Neutrophil (primary cell): ENCODE data around the gene MN1.

Experiments used
- H3K27ac ChIP-seq: fragments of 200-600 bp; sonication (generic); 2 replicates; pipeline ENCODE4 v1.5.1; 2016; ENCODE audit warnings: mild to moderate bottlenecking, moderate library complexity
- H3K27me3 ChIP-seq: fragments of 200-600 bp; sonication (generic); 2 replicates; pipeline ENCODE4 v1.6.0; 2016; ENCODE audit warnings: mild to moderate bottlenecking
- H3K36me3 ChIP-seq: fragments of 200-600 bp; sonication (generic); 2 replicates; pipeline ENCODE4 v1.5.1; 2017
- H3K4me1 ChIP-seq, 2 experiments: fragments of 200-600 bp in 1 of 2; sonication (generic) in 1 of 2; 1 replicate in 1 of 2; 2 replicates in 1 of 2; pipeline versions ENCODE4 v1.5.1 to v1.6.1; 2013 to 2016; ENCODE audit warnings: low read depth in 1 of 2, low read length in 1 of 2, mild to moderate bottlenecking in 1 of 2, moderate library complexity in 1 of 2; ENCODE audit not compliant: control insufficient read depth in 1 of 2, insufficient read depth in 1 of 2
- H3K4me3 ChIP-seq, 2 experiments: fragments of 200-600 bp in 1 of 2; sonication (generic) in 1 of 2; 1 replicate in 1 of 2; 2 replicates in 1 of 2; pipeline ENCODE4 v1.5.1; 2013 to 2016; ENCODE audit warnings: low read depth in 1 of 2, low read length in 1 of 2, mild to moderate bottlenecking in 1 of 2, moderate library complexity in 1 of 2
- H3K9me3 ChIP-seq: fragments of 200-600 bp; sonication (generic); 2 replicates; pipeline ENCODE4 v1.5.1; 2016
- TF ChIP-seq, protein P1 (sequence below): fragments of 200-600 bp; sonication (generic); IDR thresholded peaks from 2 replicates; pipeline ENCODE4 v1.5.1; 2016; ENCODE audit warnings: antibody characterized with exemption

The MN1 gene

DNA sequence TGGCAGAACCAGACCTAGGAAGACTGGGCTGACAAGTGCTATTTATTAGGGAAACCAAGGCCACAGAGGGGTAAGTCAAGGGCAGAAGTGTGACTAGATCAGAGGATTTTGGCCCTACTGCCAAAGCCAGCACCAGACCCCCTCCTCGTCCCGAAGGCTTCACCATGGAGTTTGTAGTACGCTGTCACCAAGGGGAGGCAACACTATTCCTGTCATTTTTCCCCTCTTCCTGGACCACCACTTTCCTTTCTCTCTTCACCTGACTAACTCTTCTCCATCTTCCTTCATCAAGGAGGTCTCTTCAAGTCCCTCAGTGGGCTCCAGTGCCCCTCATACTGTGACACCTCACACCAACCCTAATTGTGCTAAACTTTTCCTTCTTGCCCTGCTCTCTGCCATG, 34.9 kb downstream of the MN1 start:
- H3K4me1 ChIP-seq: no peaks in the 10 kb centered on the region
- no peaks in the 10 kb centered on the region for H3K36me3 ChIP-seq
- no peak overlapping the region for H3K27ac ChIP-seq
- no peak overlapping the region for H3K4me3 ChIP-seq
- H3K9me3 ChIP-seq: no peaks in the 10 kb centered on the region
- H3K27me3 ChIP-seq: no peaks in the 10 kb centered on the region
- TF ChIP-seq, protein P1, sequence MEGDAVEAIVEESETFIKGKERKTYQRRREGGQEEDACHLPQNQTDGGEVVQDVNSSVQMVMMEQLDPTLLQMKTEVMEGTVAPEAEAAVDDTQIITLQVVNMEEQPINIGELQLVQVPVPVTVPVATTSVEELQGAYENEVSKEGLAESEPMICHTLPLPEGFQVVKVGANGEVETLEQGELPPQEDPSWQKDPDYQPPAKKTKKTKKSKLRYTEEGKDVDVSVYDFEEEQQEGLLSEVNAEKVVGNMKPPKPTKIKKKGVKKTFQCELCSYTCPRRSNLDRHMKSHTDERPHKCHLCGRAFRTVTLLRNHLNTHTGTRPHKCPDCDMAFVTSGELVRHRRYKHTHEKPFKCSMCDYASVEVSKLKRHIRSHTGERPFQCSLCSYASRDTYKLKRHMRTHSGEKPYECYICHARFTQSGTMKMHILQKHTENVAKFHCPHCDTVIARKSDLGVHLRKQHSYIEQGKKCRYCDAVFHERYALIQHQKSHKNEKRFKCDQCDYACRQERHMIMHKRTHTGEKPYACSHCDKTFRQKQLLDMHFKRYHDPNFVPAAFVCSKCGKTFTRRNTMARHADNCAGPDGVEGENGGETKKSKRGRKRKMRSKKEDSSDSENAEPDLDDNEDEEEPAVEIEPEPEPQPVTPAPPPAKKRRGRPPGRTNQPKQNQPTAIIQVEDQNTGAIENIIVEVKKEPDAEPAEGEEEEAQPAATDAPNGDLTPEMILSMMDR: no peak

- H3K36me3 ChIP-seq: no peaks in the 10 kb centered on the region
- TF ChIP-seq, protein P1: no peak
Observed at GRCh38 chr22:27765706-27766291, 35.8 kb downstream of the MN1 start.

DNA sequence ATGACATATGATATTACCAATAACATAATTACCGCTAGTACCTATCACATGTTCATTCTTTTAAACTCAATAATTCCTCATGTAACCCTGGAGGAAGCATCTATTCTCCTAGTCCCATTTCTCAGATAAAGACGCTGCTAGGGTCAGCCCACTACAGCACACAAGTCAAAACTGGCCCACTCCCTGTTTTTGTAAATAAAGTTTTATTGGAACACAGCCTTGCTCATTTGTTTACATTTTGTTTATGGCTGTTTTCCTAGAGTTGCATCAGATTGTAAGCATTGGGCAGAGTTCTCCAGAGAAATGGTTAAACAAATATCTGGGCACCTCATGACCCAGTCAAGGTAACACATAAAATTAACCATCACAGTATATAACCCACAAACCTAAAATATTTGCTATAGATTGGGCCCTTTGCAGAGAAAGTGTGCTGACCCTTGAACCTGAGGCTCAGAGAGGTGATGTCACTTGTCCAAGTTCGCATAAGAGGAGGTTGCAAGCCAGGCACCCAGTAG, 36.8 kb downstream of the MN1 start:
- H3K9me3 ChIP-seq: no peaks in the 10 kb centered on the region
- no peaks in the 10 kb centered on the region for H3K27me3 ChIP-seq
- no peaks in the 10 kb centered on the region for H3K4me1 ChIP-seq
- TF ChIP-seq, protein P1: no peak
- H3K27ac ChIP-seq: no peak overlapping the region
- H3K4me3 ChIP-seq: no peak overlapping the region
- no peaks in the 10 kb centered on the region for H3K36me3 ChIP-seq

More at GRCh38 chr22:27765706-27766291, 35.8 kb downstream of the MN1 start:
- Histone ChIP-seq H3K4me1 (no peaks in the 10 kb centered on the region), H3K4me3 (no peak overlapping the region), H3K27ac (no peak overlapping the region), H3K27me3 (no peaks in the 10 kb centered on the region), H3K9me3 (no peaks in the 10 kb centered on the region)

DNA sequence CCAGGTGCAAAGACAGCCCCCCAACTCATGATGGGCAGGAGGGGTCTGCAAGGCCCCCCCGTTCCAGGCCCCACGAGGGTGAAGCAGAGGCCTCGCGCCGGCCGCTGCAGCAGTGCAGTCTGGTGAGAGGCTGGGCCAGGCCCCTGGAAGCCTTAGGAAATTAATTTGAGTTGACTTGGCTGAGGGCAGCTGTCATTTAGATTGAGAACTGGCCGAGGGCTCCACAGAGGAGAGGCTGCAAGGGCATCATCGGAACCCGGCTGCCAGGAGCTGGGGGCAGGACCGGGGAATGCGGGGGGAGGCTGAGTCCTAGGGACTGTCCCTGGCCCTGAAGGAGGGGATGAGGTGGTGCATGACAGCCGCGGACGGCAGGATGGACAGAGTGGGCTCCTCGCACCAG, 39.9 kb downstream of the MN1 start:
- Histone ChIP-seq H3K4me1 (no peaks in the 10 kb centered on the region), H3K9me3 (no peaks in the 10 kb centered on the region), H3K27me3 (no peaks in the 10 kb centered on the region), H3K36me3 (no peaks in the 10 kb centered on the region), H3K4me3 (no peak overlapping the region), H3K27ac (no peak overlapping the region)
- TF ChIP-seq, protein P1: no peak

DNA sequence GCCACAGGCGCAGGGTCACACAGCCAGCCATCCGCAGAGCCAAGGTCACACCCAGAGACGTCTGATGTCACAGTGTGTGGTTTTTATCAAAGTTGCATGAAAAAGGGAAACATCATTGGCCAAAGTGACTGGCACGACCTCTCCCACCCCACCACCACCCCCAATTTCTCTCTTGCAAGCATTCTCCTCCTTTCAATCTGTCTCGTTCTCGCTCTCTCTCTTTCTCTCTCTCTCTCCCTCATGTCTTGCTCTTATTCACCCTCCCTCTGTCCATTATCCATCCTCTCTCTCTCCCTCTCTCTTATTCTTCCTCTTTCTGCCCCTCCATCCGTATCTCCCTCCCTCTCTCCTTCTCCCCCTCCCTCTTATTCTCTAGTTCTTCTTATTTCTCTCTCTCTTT, 40.6 kb downstream of the MN1 start:
- H3K27me3 ChIP-seq: no peaks in the 10 kb centered on the region
- no peaks in the 10 kb centered on the region for H3K9me3 ChIP-seq
- H3K4me1 ChIP-seq: no peaks in the 10 kb centered on the region
- no peak overlapping the region for H3K4me3 ChIP-seq
- H3K36me3 ChIP-seq: no peaks in the 10 kb centered on the region
- TF ChIP-seq, protein P1: no peak
- H3K27ac ChIP-seq: no peak overlapping the region
